Measurements from ENCODE around the gene MLPH. TPM values are rescaled to one million over a fixed set of nuclear protein-coding genes. Genes with fewer than 3 reads are reported as not detected.

The MLPH gene
- total and polyA plus RNA-seq, 4 donors: 1.6 to 25.9 (median 22.3) TPM

DNA sequence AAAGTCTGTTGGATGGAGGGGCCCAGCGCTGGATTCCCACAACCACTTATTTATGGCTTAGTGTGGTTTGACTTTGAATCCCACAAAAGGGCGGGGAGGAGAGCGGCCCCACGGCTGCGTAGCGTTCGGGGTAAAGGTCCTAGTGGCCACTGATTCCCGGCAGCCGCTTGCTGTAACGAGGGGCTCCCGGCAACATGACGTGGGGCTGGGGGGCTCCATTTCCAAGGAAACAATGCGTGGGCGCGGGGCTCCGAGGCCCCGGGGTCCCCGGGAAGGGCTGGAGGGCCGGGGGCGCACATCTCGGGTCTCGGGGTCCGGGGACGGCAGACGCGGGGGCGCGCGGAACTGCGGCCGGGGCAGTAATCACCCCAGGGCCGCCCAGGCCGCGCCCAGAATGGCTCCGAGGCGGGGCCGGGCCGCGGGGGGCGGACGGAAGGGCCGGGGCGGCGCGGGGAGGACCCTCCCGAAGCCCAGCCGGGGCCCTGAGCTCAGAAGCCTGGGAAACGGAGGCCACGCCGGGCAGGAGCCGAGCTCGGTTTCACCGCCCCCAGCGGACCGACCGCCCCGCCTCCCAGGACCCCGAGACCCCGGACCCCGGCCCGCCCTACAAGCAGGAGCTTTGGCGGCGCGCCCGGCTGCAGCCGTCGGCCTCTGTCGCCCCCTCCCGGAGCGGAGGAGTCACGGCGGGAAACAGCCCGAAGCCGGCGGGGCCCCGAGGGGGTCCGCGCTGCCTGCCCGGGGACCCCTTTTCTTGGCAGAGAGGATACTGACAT, 11.9 kb upstream of the MLPH start (continued):
- no peak for TF ChIP-seq GABPA (IDR thresholded peaks at IDR 0.05 in 1 of 2, conservative IDR thresholded peaks at IDR 0.05 in 1 of 2)
- TF ChIP-seq, protein P1, sequence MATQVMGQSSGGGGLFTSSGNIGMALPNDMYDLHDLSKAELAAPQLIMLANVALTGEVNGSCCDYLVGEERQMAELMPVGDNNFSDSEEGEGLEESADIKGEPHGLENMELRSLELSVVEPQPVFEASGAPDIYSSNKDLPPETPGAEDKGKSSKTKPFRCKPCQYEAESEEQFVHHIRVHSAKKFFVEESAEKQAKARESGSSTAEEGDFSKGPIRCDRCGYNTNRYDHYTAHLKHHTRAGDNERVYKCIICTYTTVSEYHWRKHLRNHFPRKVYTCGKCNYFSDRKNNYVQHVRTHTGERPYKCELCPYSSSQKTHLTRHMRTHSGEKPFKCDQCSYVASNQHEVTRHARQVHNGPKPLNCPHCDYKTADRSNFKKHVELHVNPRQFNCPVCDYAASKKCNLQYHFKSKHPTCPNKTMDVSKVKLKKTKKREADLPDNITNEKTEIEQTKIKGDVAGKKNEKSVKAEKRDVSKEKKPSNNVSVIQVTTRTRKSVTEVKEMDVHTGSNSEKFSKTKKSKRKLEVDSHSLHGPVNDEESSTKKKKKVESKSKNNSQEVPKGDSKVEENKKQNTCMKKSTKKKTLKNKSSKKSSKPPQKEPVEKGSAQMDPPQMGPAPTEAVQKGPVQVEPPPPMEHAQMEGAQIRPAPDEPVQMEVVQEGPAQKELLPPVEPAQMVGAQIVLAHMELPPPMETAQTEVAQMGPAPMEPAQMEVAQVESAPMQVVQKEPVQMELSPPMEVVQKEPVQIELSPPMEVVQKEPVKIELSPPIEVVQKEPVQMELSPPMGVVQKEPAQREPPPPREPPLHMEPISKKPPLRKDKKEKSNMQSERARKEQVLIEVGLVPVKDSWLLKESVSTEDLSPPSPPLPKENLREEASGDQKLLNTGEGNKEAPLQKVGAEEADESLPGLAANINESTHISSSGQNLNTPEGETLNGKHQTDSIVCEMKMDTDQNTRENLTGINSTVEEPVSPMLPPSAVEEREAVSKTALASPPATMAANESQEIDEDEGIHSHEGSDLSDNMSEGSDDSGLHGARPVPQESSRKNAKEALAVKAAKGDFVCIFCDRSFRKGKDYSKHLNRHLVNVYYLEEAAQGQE (IDR thresholded peaks at IDR 0.05): no peak

DNA sequence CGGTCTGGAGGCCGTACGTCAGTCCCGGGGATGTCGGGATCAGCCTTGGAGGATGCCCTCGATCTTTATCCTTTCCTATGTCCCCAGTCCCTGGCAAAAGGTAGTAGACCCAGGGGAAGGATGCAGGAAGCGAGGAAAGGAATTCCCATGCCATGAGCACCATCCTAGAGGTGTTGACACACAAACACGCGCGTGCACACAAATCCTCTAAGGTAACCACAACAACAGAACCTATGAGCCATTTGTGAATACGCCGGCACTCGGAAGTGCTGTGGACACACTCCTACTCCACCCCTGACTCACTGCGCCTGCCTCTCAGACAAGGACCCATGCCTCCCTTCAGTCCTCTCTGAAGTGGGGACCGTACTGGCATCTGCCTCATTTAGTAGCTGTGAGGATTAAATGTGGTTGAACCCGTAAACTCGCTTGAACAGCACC, 11.3 kb upstream of the MLPH start:
- no peaks in the 10 kb centered on the region for H3K27me3 ChIP-seq (ENCODE audit: control insufficient read depth in 4 of 4, insufficient read depth in 4 of 4, low read length in 3 of 4)
- H3K9ac ChIP-seq (ENCODE audit: low read depth in 1 of 2, low read length in 2 of 2): no peak overlapping the region
- H3K36me3 ChIP-seq (ENCODE audit: control insufficient read depth in 4 of 4, insufficient read depth in 3 of 4, low read depth in 1 of 4, low read length in 3 of 4): no peaks in the 10 kb centered on the region
- H3K9me3 ChIP-seq (ENCODE audit: control insufficient read depth in 4 of 4, low read length in 3 of 4): no peaks in the 10 kb centered on the region
- H3K27ac ChIP-seq (ENCODE audit: low read depth in 1 of 2, low read length in 2 of 2): peak overlapping the region; percentile 69 to 89
- DNase-seq (ENCODE audit: low spot score): no peak
- TF ChIP-seq RXRA (IDR thresholded peaks at IDR 0.05) (no peak), RAD21 (IDR thresholded peaks at IDR 0.05) (no peak), GABPA (IDR thresholded peaks at IDR 0.05 in 1 of 2, conservative IDR thresholded peaks at IDR 0.05 in 1 of 2) (no peak), FOXA2 (IDR thresholded peaks at IDR 0.05) (no peak), HNF4A (conservative IDR thresholded peaks at IDR 0.05) (no peak), FOXA1 (IDR thresholded peaks at IDR 0.05) (no peak), YY1 (IDR thresholded peaks at IDR 0.05) (no peak), SP1 (IDR thresholded peaks at IDR 0.05) (no peak)
- TF ChIP-seq, protein P2, sequence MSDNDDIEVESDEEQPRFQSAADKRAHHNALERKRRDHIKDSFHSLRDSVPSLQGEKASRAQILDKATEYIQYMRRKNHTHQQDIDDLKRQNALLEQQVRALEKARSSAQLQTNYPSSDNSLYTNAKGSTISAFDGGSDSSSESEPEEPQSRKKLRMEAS (IDR thresholded peaks at IDR 0.05): no peak
- TF ChIP-seq, protein P3, sequence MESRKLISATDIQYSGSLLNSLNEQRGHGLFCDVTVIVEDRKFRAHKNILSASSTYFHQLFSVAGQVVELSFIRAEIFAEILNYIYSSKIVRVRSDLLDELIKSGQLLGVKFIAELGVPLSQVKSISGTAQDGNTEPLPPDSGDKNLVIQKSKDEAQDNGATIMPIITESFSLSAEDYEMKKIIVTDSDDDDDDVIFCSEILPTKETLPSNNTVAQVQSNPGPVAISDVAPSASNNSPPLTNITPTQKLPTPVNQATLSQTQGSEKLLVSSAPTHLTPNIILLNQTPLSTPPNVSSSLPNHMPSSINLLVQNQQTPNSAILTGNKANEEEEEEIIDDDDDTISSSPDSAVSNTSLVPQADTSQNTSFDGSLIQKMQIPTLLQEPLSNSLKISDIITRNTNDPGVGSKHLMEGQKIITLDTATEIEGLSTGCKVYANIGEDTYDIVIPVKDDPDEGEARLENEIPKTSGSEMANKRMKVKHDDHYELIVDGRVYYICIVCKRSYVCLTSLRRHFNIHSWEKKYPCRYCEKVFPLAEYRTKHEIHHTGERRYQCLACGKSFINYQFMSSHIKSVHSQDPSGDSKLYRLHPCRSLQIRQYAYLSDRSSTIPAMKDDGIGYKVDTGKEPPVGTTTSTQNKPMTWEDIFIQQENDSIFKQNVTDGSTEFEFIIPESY (IDR thresholded peaks at IDR 0.05): no peak
- TF ChIP-seq, protein P1 (IDR thresholded peaks at IDR 0.05): no peak
- TF ChIP-seq, protein P4, sequence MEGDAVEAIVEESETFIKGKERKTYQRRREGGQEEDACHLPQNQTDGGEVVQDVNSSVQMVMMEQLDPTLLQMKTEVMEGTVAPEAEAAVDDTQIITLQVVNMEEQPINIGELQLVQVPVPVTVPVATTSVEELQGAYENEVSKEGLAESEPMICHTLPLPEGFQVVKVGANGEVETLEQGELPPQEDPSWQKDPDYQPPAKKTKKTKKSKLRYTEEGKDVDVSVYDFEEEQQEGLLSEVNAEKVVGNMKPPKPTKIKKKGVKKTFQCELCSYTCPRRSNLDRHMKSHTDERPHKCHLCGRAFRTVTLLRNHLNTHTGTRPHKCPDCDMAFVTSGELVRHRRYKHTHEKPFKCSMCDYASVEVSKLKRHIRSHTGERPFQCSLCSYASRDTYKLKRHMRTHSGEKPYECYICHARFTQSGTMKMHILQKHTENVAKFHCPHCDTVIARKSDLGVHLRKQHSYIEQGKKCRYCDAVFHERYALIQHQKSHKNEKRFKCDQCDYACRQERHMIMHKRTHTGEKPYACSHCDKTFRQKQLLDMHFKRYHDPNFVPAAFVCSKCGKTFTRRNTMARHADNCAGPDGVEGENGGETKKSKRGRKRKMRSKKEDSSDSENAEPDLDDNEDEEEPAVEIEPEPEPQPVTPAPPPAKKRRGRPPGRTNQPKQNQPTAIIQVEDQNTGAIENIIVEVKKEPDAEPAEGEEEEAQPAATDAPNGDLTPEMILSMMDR (IDR thresholded peaks at IDR 0.05; ENCODE audit: low read depth, low read length, missing input control): no peak
- WGBS: 25% methylated on average over 17 of the region's 17 CpGs
- H3K4me1 ChIP-seq (ENCODE audit: control insufficient read depth in 4 of 4, insufficient read depth in 4 of 4, low read length in 3 of 4): peaks cover 6 to 24% (median 10%) of the 10 kb centered on the region in 4 donors
- peak overlapping the region; percentile 5 to 73 (median 29) for H3K4me3 ChIP-seq (ENCODE audit: low read depth in 1 of 3, low read length in 3 of 3)
